SH-SY5Y (cell line): ENCODE data around the gene SH3YL1.

ENCODE experiments used
- GATA2 ChIP-seq: IDR thresholded peaks from 2 replicates; pipeline ENCODE4 v1.6.1; 2011; ENCODE audit warnings: mild to moderate bottlenecking, low read depth, low read length
- GATA3 ChIP-seq: IDR thresholded peaks from 2 replicates; pipeline ENCODE4 v1.6.1; 2011; ENCODE audit warnings: low read depth, mild to moderate bottlenecking, low read length, moderate library complexity

GRCh38 chr2:286774-287392, 23.1 kb upstream of the SH3YL1 start:
- no peak for TF ChIP-seq GATA2
- TF ChIP-seq GATA3: no peak
